GM19351 (cell line): ENCODE data around the gene LRRC74B.
"Not testable (repeated sequence)": the region's sequence is repeated elsewhere in the genome, so short reads cannot be mapped to it uniquely, and the experiment has no call there.

ENCODE experiments used
- ATAC-seq: cut with Tn5 transposase; IDR thresholded peaks from one replicate; pipeline ENCODE4 v1.9.1; 2021; ENCODE audit warnings: mild to moderate bottlenecking, moderate library complexity; ENCODE audit not compliant: unreplicated experiment

The LRRC74B gene

DNA sequence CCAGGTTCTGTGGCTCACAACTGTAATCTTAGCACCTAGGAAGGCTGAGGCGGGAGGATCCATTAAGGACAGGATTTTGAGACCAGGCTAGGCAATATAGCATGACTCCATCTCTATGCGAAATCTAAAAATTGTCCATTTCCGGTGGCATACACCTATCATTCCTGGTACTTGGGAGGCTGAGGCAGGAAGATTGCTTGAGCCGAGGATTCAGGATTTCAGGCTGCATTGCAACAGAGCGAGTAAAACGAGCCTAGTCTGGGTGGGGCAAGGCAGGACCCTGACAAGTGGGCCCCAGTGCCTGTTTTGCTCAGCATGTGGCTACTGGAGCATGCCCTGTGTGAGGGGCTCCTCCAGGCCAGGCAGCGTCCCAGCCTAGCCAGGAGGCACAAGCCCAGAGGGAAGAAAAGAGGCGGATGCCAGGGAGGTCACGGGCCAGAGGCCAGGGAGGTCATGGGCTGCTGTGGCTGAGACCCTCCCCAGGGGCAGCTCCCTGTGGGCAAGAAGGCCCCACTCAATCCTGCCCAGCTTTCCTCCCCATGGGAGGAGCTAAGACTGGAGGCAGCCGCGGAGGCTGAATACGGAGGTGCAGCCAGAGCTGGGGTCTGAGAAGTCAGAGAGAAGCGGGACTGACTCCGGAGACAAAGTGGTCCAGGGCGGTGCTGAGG is 8.4 kb downstream of the LRRC74B start:
- no peak for ATAC-seq

DNA sequence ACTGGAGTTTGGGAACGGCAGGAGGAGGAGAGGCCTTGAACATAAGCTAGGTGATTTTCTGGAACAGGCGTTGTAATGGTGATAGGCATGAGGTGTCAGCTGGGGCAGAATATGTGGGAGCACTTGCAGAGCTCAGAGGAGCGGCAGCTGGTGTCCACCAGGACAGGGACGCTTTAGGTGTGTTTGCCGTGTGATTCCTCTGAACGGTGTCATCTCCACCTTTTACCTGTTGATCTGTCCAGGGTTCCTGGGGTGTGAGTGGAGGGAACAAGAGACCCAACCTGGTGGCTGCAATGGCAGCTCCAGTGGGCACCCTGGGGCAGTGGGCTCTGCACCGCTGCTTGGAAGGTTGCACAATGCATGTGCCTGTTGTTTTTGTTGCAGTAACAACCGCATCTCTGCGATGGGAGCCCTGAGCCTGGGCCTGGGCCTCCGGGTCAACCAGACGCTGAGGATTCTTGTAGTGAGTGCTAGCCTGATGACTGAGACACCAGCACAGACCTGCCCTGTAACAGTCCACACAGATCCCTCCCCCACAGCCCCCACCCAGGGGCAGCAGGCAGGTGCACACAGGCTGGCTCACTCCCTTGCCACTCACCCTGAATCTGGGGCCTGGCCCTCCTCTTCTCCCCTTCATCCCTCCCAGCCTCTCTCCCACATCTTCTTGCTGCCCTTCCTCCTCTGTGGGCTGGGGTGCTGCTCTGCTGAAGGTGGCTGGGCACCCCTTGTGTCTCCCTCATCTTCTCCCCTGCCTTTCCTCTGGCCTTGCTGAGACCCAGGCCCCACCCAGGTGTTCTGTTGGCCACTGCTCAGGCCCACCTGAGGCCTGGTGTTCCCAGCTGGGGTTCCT is 9.2 kb downstream of the LRRC74B start:
- no peak for ATAC-seq

DNA sequence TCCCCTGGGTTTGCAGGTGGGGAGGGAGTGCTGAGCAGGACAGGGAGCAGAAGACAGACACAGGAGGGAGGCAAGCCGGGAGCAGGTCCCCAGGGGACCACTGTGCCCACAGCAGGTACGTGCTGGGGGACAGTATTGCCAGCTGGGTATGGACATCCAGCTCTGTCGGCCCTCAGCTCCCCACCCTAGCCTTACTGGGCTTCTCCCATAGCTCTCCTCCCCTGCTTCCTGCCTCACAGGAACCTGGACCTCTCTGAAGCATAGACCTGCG is 9.8 kb downstream of the LRRC74B start:
- no peak for ATAC-seq

DNA sequence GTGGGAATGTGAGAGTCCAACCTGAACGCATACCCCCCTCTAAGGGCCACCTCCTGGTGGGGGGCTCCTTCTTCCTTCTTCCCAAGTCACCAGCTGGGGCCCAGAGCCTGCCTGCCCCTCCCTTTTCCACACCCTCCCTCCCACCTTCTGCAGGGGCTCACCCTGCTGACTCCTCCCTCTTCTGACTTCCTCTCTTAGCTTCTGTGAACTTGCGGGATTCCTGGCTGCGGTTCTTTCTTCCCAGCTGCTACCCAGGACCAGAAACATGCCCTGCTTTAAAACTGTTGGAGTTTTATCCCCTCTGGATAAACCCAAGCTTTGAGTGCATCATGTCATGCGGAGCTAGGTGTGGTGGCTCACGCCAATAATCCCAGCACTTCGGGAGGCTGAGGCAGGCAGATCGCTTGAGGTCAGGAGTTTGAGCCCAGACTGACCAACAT is 10.2 kb downstream of the LRRC74B start:
- ATAC-seq, result no peak

DNA sequence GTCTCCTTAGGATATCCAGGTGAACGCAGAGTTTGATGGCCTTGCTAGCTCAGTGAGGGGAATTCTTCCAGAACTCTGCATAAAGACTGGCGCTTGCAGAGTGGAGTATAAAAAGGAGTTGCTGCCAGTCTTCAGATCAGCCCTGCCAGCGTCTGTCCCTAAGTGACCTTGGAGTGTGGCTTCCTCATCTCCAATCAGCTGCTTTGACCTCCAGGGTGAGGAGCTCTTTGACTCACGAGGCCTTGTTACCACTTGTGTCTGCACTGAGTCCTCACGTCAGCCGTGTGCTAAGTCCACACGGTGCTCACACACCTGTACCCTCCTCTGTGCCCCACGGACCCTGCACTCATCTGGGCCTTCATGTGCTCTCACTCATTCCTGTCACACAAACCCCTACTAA is 14.6 kb downstream of the LRRC74B start:
- not testable (repeated sequence) for ATAC-seq

DNA sequence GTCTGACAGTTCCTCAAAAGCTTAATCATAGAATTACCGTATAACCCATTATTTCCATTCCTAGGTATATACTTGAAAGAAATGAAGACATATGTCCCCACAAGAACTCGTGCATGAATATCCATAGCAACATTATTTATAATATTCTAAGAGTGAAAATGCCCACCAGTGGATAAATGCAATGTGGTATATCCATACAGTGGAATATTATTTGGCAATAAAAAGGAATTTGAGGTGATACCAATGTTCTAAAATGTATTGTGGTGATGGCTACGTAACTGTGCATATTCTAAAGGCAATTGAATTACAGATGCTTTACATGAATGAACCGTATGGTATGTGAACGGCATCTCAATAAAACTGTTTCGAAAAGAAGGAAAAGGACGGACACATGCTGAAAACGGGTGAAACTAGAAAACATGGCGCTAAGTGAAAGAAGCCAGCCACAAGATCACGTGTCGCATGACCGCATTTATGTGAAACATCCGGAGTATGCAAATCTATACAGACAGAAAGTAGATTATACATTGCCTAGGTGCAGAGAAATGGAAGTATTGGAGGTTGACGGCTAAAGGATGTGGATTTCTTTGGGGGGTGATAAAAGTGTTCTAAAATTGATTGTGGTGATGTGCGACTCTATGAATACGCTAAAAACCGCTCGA is 16.0 kb downstream of the LRRC74B start:
- ATAC-seq, result not testable (repeated sequence)

DNA sequence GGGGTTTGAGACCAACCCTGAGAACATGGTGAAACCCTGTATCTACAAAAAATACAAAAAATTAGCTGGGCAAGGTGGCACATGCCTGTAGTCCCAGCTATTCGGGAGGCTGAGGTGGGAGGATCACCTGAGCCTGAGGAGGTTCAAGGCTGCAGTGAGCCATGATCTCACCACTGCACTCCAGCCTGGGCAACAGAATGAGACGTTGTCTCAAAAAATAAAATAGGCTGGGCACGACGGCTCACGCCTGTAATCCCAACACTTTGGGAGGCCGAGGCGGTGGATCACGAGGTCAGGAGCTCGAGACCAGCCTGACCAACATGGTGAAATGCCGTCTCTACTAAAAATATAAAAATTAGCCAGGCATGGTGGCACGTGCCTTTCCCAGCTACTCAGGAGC is 18.7 kb downstream of the LRRC74B start:
- ATAC-seq, result not testable (repeated sequence)

DNA sequence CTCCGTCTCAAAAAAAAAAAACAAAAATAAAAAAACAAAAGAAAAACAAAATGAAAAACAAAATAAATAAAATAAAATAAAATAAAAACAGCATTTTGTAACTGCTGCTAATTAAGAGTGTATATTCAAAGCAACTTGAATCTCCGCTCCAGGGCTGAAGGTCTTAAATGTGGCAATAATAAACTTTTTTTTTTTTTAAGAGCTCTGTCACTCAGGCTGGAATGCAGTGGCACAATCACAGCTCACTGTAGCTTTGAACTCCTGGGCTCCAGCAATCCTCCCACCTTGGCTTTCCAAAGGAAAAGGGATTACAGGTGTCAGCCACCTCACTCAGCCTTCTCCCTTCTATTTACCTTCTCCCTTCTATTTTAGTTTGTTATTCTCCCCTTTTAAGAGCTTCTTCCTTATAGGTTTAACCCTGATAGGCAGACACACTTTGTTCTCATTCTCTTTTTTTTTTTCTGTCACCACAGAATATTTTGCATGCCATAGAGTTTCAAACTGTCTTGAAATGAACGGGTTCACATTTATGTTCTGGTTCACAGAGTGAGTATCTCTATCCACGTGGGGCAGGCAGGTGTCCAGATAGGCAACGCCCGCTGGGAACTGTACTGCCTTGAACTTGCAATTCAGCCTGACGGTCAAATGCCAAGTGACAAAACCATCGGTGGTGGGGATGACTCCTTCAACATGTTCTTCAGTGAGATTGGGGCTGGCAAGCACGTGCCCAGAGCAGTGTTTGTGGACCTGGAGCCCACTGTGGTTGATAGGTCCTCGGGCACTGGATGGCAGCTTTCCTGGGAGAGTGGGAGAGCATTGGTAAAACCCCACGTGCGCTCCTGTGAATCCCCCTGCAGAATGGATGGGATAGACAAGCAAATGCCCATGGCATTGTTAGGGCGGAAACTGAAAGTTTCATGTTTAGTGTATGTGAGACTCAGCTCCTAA is 19.4 kb downstream of the LRRC74B start:
- ATAC-seq, result no peak

DNA sequence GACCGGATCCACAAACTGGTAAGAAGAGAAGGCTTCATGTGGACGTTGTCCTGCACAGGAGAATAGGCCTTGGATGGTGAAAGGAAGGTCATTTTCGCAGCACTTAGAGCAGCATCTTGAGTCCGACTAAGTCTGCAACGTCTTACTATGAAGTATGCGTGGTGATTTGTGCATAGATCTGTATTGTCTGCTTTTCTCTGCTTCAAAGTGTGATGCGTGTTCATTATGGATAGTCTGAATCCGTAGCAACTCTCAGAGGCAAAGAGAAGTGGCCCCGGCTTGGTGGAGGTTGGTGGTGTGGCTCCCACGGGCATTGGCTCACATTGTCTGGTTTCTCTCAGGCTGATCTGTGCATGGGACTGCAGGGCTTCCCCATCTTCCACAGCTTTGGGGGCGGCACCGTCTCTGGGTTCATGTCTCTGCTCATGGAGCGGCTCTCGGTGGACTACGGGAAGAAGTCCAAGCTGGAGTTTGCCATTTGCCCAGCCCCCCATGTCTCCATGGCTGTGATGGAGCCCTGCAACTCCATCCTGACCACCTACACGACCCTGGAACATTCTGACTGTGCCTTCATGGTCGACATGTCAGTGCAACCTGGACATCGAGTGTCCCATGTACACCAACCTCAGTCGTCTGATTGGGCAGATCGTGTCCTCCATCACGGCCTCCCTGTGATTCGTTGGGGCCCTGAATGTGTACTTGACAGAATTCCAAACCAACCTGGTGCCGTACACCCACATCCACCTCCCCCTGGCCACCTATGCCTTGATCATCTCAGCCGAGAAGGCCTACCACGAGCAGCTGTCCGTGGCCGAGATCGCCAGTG is 21.5 kb downstream of the LRRC74B start:
- no peak for ATAC-seq

DNA sequence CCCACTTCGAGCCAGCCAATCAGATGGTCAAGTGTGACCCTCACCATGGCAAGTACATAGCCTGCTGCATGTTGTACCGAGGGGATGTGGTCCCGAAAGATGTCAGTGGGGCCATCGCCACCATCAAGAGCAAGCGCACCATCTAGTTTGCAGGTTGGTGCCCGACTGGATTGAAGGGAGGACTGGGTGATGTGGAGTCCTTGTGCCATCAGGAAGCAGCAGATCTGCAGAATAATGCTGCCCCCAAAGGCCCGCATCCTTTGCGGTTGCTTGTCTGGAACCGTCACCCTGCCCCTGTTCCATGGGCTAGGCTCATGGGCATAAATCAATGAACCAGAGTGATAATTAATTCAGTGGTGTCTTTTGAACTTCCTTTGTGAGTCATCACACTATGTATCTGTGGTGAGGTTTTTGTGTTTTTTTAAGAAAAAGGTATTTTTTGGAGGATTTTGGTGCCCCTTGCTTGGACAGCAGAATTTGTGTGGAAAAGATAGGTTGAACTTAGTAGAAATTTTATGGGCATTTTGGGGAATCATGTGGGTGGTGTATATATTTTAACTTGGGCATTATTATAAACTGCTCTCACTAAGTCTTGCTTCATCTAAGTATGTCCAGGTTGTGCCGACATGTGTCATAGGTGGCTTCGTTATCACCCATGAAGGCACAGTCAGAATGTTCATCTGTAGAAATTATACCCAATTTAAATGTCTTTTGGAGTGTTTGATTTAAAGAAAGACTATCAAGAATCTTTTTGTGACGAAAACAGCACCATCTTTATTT is 22.3 kb downstream of the LRRC74B start:
- no peak for ATAC-seq

DNA sequence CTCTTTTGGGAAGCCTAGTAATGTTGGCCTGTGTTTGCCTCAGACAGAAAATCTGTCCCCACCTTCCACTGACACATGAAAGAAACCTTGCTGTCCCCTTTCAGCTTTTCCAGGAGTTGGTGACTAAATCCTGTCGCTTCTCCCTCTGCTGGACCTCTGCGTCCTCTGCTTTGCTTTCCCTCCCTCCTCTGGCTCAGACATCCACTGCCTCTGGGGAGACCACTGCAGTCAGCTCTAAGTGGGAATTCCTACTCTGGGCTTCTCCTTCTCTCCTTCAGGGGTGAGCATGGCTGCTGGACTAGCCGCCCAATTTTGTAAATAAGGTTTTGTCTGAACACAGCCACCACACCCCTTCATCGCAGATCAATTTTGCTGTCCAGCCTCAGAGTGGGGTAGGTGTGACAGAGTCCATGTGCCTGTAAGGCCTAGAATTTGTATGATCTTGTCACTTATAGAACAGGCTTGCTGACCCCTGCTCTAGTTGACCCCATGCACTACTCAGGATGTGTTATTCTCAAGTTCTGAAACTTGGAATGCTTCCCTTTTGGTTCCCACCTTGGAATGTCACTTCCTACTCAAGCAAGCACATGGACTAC is 23.0 kb downstream of the LRRC74B start:
- ATAC-seq, result no peak

DNA sequence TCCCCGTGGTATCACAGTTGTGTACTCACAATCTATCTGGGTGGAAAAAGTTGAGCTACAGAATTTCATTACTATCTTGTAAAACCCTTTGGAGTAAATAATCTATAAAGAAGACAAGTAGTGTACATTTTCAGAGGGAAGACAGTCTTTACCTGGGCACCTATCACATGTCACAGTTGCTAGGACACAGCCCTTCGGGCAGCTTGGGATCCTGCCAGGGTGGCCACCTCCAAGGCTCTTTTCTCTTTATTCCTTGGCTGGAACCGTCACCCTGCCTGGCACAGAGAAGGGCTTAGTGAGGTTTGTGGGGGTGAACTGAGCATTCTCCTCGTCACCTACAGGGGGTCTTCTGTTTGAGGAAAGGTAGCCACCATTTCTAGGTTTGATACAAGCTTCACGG is 23.6 kb downstream of the LRRC74B start:
- ATAC-seq, result no peak

DNA sequence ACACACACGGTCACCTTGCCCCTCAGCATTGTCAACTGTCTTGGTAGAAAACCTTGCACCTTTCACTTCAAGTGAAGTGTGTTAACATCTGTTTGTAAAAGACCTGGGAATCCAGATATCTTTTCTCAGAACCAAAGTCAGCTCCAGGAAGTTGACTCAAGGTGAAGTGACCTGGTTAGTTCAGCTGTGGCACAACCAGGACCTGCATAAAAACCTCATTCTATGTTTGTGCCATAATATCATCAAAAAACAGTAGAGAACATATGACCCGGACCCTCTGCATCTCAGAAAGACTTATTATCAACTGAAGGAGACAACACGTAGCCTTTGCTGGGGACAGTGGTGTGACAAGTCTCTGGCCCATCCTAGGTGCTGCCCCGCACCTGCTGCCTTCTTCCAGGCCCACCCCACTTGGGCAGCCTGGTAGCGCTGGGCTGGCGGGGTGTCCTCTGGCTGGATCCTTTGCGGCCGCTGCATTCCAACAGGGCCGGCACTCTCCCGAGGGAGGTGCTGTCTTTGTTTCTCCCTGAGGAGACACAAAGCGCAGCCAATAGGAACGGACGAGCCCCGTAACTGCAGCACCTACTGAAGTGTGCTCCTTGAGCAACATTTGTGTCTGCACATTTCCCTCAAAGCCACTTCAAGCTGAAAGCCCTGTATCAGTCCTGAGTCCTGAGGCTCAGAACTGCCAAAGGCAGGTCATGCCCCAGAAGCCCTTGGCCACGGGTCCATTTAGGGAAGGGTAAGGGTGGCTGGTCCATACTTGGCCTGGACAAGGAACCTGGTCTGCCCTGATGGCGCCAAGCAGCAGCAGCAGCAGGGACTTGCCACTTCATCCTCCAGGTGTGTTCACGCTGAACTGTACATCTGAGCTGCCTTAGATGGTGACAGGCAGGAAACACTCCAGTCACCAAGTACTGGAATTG is 25.2 kb downstream of the LRRC74B start:
- ATAC-seq, result no peak

DNA sequence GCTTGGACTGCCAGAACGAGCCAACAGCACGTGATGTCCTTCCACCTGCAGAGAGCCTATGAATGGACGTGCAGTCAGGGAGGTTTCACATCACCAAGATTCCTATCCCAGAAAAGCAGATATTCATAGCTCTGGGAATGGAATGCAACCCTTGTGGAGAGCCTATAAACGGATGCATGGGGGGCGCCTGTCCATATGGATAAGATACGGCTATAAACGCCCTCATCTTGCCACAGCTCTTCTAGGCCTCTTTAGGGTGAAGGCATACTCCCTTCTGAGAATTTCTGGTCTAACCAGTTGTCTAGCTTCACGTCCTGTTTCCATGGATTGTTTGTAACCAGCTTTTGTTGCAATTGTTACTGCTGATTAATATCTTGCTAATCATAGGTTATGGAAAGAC is 26.1 kb downstream of the LRRC74B start:
- ATAC-seq, result not testable (repeated sequence)

DNA sequence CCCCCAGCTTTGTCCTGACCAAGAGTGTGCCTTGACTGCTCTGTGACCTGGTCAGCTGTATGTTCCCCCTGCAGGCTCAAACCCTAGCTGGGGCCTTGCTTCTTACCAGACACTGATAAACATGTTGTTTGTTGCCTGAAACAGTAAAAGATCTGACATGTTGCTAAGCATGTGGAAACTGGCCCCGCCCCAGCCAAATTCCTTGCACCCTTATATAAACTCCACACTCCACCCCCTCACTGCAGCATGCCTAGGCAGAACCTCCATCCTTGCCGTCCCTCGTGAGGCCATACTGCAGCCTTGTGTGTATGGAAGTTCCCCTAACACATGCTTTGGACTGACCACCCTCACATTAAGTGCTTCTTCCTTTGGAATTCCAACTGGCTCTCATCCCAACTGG is 27.3 kb downstream of the LRRC74B start:
- no peak for ATAC-seq

DNA sequence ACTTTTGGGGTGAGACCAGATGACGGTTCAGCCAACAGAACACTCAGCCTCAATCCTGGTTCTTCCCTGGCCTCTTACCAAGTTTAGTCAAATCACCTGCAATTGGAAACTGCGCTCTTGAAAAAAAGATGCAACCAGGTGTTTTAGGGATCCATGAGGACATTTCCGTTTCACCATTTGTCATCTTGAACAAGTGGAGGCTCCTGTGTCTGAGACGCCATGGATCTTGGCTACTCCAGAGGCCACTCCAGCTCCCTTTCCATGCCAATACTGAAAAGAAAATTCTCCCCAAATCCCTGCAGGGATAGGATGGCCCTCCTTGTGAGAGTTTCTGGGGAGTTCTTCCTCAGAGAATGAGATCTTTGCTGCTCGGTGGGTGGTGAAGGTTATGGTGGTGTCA is 27.7 kb downstream of the LRRC74B start:
- ATAC-seq, result no peak

DNA sequence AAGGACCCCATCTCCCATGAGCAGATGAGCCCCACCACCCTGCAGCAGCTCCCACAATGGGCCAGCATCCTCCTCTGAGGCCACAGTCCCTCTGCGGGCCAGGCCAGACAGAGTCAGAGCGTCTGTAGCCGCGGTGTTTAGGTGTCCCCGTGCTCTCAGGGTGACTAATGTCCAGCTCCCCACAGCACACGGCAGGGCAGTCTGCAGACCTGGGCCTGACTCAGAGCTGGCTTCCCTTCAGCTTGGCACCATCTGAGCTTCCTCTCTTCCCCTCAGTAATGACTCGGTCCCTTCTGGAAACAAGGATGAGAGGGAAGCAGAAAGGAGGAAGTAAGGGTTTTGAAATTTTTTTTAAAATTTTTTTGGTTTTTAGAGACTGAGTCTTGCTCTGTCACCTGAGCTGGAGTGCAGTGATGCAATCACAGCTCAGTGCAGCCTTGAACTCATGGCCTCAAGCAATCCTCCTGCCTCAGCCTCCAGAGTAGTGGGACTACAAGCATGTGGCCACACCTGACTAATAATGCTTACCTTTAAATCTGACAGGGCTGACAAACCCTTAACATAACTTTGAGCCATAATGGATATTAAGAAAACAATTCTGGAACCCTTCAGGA is 28.5 kb downstream of the LRRC74B start:
- ATAC-seq, result no peak
